ENCODE results near the gene TET3.

GRCh38 chr2:73987948-73988700, 3.4 kb downstream of the TET3 start:
- no peak for TF ChIP-seq HMG20A (CRISPR knock-in tag; conservative IDR thresholded peaks at IDR 0.05)
- TF ChIP-seq ATF4 (CRISPR knock-in tag; IDR thresholded peaks at IDR 0.05): no peak
- no peak for TF ChIP-seq ZBTB26 (CRISPR knock-in tag; IDR thresholded peaks at IDR 0.05)
- no peak for TF ChIP-seq POLR3G (IDR thresholded peaks at IDR 0.05; ENCODE audit: extremely low read depth, insufficient read length, insufficient replicate concordance)
- TF ChIP-seq USF1 (CRISPR knock-in tag; IDR thresholded peaks at IDR 0.05): no peak
- TF ChIP-seq CTCF (IDR thresholded peaks at IDR 0.05 in 2 of 3, conservative IDR thresholded peaks at IDR 0.05 in 1 of 3; ENCODE audit: insufficient read depth in 2 of 3, low read depth in 1 of 3, low read length in 3 of 3): no peak
- TF ChIP-seq ATF2 (CRISPR knock-in tag; IDR thresholded peaks at IDR 0.05): no peak
- TF ChIP-seq GABPA (tag; conservative IDR thresholded peaks at IDR 0.05; ENCODE audit: low read depth): no peak
- TF ChIP-seq ZNF740 (CRISPR knock-in tag; IDR thresholded peaks at IDR 0.05): no peak
- no peak for TF ChIP-seq ZNF740 (tag; IDR thresholded peaks at IDR 0.05)
- no peak for TF ChIP-seq ZBTB7A (IDR thresholded peaks at IDR 0.05; ENCODE audit: borderline replicate concordance, control insufficient read depth, low read depth, low read length)
- no peak for TF ChIP-seq RUNX1 (IDR thresholded peaks at IDR 0.05; ENCODE audit: low read depth)
- no peak for TF ChIP-seq ZNF143 (CRISPR knock-in tag; IDR thresholded peaks at IDR 0.05)

All from K562 (cell line).